Esophagus squamous epithelium (tissue), 4 donors: ENCODE data around the gene RXFP1.

Experiments used
- CTCF ChIP-seq, 6 experiments: fragments of 450-650 bp in 4 of 6; fragments of 200-600 bp in 2 of 6; sonication (generic) in 2 of 6; IDR thresholded peaks; one replicate each; pipeline ENCODE4 v1.5.1; 2016 to 2019; ENCODE audit warnings: antibody characterized with exemption in 6 of 6, mild to moderate bottlenecking in 4 of 6, moderate library complexity in 4 of 6
- POLR2A ChIP-seq, 4 donors: fragments of 450-650 bp; IDR thresholded peaks; one replicate each; pipeline ENCODE4 v1.6.1; 2017; ENCODE audit warnings: antibody characterized with exemption in 4 of 4, mild to moderate bottlenecking in 4 of 4, moderate library complexity in 3 of 4

GRCh38 chr4:158622251-158622650, 100.6 kb downstream of the RXFP1 start:
- no peak for TF ChIP-seq CTCF (IDR thresholded peaks at IDR 0.05)
- no peak for TF ChIP-seq POLR2A (IDR thresholded peaks at IDR 0.05)
